GM19372 (cell line): Measurements from ENCODE around the gene PTPN3.
A peak's percentile ranks its signal among the peaks of the same experiment; 100 is the strongest.
"Not testable (repeated sequence)": the region's sequence is repeated elsewhere in the genome, so short reads cannot be mapped to it uniquely, and the experiment has no call there.

Experiments
- ATAC-seq: cut with Tn5 transposase; IDR thresholded peaks from one replicate; pipeline ENCODE4 v1.9.1; 2021; ENCODE audit warnings: mild to moderate bottlenecking, low read depth, moderate library complexity; ENCODE audit not compliant: unreplicated experiment

PTPN3 gene, protein sequence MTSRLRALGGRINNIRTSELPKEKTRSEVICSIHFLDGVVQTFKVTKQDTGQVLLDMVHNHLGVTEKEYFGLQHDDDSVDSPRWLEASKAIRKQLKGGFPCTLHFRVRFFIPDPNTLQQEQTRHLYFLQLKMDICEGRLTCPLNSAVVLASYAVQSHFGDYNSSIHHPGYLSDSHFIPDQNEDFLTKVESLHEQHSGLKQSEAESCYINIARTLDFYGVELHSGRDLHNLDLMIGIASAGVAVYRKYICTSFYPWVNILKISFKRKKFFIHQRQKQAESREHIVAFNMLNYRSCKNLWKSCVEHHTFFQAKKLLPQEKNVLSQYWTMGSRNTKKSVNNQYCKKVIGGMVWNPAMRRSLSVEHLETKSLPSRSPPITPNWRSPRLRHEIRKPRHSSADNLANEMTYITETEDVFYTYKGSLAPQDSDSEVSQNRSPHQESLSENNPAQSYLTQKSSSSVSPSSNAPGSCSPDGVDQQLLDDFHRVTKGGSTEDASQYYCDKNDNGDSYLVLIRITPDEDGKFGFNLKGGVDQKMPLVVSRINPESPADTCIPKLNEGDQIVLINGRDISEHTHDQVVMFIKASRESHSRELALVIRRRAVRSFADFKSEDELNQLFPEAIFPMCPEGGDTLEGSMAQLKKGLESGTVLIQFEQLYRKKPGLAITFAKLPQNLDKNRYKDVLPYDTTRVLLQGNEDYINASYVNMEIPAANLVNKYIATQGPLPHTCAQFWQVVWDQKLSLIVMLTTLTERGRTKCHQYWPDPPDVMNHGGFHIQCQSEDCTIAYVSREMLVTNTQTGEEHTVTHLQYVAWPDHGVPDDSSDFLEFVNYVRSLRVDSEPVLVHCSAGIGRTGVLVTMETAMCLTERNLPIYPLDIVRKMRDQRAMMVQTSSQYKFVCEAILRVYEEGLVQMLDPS

DNA sequence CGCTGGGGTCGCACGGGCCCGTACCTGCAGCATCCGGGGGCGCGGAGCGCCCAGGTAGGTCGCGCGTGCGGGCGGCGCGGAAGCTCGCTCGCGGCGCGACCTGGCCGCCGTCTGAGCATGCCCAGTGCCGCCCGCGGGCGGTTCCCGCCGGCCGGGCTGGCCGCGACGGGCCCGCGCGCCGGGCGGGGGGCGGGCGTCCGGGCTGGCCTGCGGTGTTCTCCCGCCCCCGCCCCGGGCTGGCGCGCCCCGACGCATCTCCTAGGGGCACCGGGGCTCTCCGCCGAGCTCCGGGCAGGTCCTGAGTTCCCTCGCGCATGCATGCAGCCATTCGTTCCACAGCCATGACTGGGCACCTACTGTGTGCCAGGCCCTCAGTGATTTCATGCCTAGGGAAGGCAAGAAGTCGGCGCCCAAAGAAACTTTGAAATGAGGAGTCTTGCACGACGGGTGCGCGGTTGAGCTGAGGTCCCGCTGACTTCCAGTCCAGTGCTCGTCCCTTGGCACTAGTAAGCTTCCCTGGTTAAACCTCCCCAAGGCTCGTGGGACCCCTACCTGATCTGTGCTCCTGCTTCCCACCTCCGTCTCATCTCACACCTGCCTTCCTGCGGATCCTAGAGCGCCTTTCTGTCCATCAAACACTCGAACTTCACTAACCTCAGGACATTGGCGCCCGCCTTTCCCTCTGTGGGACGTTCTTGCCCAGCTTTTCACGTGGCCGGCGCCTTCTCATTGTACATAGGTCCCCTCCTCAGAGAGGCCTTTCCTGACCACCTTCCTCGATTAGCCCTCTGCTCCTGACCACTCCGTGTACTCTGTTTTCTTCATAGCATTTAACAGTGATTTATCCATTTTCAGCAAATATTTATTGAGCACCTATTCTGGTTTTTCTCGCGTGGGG, at the start of gene PTPN3:
Gene PTPN3, minus strand, starts transcription at position 113 of the 898 bp plus-strand sequence. CDS start 34,873 bp downstream, outside the sequence.
- ATAC-seq: no peak

DNA sequence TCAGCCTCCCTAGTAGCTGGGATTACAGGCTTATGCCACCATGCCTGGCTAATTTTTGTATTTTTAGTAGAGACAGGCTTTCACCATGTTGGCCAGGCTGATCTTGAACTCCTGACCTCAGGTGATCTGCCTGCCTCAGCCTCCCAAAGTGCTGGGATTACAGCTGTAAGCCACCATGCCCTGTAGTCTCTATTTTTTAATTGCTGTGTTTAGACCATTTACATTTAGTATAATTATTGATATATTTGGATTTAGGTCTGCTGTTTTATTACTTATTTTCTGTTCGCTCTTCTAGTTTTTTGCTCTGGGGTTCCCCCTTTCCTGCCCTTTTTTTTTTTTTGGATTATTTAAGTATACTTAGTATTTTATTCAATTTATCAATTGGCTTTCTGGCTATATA, 46.8 kb upstream of the PTPN3 start:
- ATAC-seq: not testable (repeated sequence)

DNA sequence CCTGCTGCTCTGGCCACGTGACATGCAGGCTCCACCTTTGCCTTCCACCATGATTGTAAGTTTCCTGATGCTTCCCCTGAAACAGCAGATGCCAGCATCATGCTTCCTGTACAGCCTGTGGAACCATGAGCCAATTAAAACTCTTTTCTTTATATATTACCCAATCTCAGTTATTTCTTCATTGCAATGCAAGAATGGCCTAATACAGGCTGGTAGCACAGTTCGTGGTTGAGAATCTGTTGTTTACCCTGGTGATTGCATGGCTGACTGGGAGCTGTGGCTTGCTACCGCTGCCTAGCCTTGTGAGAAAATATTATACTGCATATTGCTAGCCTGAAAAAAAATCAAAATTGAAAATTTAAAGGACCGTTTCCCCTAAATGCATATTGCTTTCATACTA, 44.8 kb upstream of the PTPN3 start:
- no peak for ATAC-seq

DNA sequence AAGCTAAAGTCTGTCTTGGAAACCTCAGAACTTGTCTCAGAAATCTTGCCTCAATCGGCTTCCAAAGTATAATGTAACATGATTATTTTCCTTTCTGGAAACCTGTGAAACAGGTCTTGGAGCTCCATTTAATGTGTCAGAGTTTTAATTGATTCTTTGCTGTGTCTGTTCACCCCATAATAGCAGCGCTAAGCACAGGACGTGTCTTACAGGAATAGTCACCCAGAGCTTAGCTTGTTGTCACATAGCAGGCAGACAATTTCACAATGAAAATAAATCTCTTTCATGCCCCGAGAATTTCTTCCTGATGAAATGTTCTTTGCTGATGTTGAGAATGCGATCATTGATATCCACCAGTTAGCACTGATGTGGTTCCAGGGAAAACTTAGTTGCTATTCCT, 40.2 kb upstream of the PTPN3 start:
- ATAC-seq: no peak

DNA sequence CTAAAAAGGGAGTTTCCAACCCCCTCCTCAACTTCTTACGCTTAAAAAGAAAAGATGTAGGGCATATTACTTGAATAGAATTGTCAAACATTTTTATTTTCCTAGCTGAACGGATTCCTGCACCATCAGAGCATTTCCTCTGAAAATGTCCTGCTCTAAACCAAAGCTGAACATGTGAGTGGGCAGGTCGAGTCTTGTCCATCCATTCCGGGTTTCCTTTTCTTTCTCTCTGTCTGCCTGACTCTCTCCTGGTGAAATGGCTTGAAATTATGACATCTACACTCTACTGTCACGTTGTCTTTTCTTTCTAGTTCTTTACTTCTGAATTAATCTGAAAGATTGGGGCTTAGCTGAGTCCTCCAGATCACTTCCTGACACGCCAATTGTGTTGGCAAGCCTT, 39.2 kb upstream of the PTPN3 start:
- no peak for ATAC-seq

DNA sequence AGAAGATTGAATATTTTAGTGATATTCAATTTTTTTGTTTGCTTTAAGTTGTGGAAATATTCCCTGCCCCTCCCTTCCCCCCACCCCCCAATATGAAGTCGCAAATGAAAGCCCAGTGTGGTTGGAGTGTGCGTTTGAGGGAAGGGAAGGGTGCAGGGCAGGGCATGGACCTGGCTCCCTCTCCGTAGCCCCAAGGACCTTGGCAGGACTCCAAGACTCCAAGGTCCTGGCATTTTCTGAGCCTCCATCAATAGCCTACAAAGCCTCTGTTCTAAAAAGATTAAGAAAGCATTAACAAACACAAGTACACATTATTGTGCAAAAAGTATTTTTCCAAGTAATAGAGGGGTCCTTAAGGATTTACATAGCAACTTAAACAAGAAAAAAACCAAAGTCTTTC, 38.8 kb upstream of the PTPN3 start:
- no peak for ATAC-seq

DNA sequence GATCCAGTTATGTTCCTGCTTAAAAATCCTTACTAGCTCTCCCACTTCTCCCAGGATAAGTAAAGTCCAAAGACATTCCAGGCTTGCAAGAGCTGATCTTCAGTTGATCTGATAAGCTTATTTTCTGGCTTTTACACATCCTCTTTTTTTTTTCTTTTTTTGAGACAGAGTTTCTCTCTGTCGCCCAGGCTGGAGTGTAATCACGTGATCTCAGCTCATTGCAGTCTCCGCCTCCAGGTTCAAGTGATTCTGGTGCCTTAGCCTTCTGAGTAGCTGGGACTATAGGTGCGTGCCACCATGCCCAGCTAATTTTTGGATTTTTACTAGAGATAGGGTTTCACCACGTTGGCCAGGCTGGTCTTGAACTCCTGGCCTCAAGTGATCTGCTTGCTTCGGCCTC, 37.3 kb upstream of the PTPN3 start:
- ATAC-seq: no peak

DNA sequence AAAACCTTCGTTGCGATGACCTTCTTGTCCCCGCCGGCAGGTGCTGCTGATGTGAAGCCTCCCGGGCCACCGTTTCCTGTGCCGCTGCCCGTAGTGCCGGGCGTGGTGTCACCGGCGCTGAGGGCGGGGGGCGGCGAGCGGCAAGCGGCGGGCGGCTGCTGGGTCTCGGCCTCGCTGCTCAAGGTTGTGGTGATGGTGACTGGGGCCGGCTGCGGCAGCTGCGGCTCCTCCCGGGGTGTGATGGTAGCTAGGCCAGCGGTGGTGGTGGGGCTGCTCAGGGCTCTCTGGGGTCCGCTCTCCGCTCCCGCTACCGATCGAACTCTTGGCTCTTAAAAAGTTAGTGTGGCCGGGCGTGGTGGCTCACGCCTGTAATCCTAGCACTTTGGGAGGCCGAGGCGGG, 36.0 kb upstream of the PTPN3 start:
- ATAC-seq: no peak

DNA sequence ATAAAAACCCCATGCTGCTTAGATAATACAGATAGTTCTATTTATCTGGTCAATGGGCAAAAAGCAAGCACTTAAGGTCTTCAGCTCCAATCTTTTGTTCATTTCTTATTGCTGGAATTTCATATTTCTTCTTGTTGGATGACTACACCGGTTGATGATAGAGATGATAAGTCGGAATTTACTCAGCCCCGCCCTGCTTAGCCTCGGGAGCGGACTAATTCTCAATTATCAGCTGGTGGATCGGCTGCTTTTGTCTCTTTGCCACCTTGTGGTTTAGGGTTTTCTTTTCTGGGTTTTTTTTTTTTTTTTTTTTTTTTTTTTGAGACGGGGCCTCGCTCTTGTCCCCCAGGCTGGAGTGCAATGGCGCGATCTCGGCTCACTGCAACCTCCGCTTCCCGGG, 34.5 kb upstream of the PTPN3 start:
- ATAC-seq: not testable (repeated sequence)

DNA sequence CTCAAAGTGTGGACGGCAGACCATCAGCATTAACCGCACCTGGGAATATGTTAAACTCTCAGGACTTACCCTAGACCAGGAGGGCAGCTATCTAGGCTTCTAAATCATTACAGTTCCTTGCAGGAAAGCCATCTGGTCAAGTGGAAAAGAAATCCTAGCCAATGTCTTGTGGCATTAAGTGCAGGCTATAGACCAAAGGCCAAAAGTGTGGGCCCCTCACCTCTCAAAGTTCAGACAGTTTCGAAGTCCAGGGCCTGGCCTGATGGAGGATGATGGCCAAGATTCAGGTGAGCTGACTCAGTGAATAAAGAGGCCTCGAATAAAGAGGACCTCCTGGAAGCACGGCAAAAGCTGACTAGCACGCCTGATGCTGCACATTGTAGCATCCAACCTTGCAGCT, 24.0 kb upstream of the PTPN3 start:
- ATAC-seq: no peak

DNA sequence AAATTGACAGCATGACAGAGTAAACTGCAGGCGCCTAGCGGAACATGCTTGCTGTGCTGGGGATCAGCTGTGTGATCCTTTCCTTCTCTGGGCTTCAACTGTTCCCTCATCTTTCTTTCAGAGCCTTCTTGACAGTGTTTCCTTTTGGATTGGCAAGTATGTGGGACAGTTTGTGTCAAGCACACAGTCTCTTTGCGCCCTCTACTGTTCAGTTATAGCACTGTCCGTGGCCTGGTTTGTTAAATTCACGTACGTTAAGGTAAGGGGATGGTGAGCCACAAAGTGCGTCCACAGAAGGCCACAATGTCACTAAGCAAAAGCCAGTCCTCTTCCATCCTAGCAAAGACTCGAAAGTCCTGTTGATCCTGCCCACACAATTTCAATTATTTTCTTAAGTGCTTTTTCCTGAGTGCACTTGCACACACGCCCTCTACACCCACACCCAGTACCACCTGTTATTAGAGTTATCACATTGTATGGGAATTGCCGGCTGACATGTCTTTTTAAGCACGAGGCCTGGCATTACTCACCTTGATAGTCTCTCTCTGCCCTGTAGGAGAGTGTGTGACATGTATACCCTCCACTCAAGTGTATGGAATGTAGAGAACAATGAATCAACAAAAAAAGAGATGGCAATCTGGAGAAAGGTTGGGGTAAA, 22.5 kb upstream of the PTPN3 start:
- peak; percentile 85 for ATAC-seq

DNA sequence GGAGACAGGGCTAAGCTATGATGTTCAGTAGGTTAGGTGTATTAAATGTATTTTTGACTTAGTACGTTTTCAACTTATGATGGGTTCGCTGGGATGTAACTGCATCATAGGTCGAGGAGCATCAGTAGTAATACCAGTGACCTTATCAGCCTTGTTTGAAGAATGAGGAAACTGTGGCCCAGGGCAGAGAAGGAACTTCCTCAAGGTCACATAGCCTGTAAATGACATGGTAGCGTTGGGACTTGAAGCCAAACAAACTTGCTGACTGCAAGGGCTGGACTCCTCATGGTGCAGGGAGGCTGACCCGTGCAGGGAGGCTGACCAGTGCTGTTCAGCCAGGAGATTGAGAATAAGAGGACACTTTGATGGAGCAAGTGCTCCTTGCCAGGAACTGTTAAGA, 21.3 kb upstream of the PTPN3 start:
- ATAC-seq: no peak

DNA sequence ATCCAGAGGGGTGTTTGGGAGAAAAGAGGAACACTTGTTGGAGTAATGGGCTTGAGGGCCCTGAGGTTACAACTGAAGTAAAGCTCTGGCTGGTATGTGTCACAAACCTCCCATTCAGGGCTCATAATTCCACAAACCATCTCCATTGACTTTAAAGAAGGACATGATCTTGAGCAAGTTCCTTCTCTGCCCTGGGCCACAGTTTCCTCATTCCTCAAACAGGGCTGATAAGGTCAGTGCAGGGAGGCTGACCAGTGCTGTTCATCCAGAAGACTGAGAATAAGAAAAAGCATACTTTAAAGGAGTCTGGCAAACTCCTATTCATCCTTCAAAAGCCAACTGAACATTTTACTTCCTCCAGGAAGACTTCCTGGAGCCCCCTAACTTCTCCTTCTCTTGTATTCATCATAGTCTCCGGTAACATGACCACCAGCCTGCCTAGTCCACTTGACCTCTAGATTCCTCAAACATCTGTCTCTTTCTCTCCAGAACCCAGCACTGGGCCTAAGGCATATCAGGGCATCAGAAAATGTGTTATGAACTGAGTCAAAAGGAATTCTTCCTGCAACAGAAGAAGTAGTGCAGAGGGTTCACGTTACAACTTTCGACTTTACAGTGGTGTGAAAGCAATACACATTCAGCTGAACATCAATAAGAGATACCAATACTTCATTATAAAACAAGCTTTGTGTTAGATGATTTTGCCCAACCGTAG, 20.7 kb upstream of the PTPN3 start:
- no peak for ATAC-seq

DNA sequence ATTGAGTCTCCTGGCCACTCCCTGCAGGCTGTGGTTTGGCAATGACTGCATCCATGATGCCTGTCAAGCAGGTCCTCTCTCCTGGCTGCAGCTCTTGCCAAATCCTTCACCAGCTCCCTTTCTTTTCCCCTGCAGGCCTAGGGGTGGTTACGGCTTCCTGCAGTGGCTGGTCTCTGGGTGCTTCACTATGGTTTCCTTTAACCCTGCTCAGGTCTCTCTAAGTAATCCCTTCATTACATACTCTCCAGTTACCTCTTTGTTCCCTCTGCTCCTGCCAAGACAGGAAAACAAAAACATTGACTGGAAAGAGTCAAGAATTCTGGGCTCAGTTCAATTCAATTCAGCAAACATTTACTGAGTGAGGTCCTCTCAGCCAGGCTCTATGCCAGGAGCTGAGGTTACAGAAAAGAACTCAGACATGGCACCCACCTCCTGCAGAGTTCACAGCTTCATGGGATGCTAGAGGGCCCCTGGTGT, 19.8 kb upstream of the PTPN3 start:
- ATAC-seq: no peak

DNA sequence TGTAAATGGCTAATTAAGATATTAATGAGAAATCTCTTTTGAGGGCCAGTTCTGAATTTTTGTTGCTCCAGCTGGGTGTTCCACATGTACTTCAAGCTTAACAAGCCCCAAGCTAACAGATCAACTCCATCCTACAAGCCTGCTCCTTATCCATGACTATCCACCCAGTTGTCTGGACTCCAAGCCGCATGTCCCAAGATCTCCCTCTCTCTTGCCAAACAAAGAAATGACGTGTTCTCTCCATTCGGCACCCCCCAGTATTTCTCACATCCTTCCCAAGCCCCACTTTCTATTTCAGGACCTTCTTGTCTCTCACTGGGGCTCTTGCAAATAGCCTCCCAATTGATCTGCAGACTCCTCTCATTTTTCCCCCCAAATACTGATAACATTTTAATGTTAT, 15.8 kb upstream of the PTPN3 start:
- no peak for ATAC-seq

DNA sequence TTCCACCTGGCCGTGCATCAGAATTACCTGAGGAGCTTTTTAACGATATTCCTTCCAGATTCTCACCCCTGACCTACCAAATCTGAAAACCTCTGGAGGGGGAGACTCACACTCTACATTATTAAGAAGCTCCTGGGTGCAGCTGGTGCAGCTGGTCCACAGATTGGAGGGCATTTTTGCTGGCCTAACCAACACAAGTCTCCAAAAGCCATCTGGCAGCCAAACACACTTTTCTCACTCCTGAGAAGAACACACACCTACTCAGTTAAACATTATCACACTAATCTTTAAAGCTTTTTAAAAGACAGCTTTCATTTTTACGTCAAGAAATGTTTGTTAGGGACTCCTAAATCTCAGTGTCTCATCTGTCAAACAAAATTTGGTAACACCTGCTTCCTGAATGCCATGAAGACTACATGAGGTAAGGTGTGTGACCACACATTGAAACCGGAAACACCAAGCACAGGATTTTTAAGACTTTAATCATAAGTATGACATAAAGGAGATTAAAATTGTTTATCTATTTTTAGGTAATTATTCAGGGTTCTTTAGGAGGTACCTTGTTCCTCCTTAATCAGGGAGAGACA, 14.2 kb upstream of the PTPN3 start:
- ATAC-seq: no peak

DNA sequence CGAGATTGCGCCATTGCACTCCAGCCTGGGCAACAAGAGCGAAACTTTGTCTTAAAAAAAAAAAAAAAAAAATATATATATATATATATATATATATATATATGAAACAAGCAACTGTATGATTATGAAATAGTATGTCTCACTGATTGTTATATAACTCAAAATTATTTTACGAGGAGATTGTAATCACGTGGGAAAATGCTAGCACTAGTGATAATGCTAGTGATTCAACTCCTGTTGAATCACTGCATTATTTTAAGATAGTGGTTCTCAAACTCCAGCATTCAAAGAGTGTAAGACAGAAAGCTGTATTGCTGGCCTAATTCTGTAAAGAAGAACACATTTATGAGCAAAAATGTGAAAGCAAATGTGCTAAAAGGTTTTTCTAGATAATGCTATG, 12.4 kb upstream of the PTPN3 start:
- no peak for ATAC-seq

DNA sequence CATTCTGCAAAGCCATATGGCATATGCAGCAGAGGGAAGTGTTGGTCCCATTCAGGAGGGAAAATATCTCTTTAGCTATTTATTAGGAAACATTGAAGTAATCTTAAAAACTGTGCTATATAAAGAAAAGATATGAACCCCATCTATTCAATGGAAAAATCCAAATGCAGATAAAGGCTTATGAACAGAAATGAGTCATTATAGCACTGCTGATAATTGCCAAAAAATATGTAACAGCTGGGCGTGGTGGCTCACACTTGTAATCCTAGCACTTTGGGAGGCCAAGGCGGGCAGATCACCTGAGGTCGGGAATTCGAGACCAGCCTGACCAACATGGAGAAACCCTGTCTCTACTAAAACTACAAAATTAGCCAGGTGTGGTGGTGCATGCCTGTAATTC, 11.9 kb upstream of the PTPN3 start:
- ATAC-seq: not testable (repeated sequence)

DNA sequence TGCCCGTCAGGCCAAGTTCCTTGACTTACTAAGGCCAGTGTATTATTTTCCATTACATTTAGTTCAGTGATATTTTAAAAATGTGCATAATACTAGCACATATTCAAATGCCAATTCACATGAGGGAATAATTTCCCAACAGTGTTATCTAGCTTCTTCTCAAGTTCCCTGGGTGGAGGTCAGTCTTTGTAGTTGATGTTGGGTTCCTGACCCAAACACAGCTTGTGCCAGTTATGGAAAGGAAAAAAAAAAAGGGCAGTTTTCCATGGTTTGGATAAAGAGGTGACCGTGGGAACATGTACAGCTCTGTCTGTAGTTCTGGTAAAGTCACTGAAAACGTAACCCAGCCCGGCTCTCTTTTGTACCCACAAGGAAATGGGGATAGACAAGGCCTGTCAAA, 11.5 kb upstream of the PTPN3 start:
- ATAC-seq: no peak
